Thymus (tissue), 11 donors: ENCODE measurements around the gene ATP10A. TPM values are rescaled to one million over a fixed set of nuclear protein-coding genes. Genes with fewer than 3 reads are reported as not detected.

Experiments used
- DNase-seq, 9 donors: peaks; one replicate each; pipeline ENCODE4 v3.0.0-alpha.2; 2013; ENCODE audit warnings: low spot score in 9 of 9, low read depth in 6 of 9, missing footprints in 1 of 9
- H3K27ac ChIP-seq, 2 donors: one replicate each; pipeline ENCODE4 v1.5.1; 2013; ENCODE audit warnings: control low read depth in 1 of 2, low read depth in 1 of 2, low read length in 1 of 2, mild to moderate bottlenecking in 1 of 2, moderate library complexity in 1 of 2
- H3K27me3 ChIP-seq, 2 donors: one replicate each; pipeline ENCODE4 v1.5.1; 2013; ENCODE audit warnings: low read length in 1 of 2; ENCODE audit not compliant: control insufficient read depth in 2 of 2, insufficient read depth in 1 of 2
- H3K36me3 ChIP-seq, 2 donors: one replicate each; pipeline ENCODE4 v1.5.1; 2013; ENCODE audit warnings: low read length in 1 of 2, mild to moderate bottlenecking in 1 of 2, moderate library complexity in 1 of 2; ENCODE audit not compliant: control insufficient read depth in 2 of 2, insufficient read depth in 2 of 2
- H3K4me1 ChIP-seq, 2 donors: one replicate each; pipeline ENCODE4 v1.5.1; 2013; ENCODE audit warnings: low read length in 2 of 2; ENCODE audit not compliant: control insufficient read depth in 2 of 2, insufficient read depth in 2 of 2
- H3K4me3 ChIP-seq, 2 donors: one replicate each; pipeline ENCODE4 v1.5.1; 2013; ENCODE audit warnings: low read length in 2 of 2, control low read depth in 1 of 2, mild to moderate bottlenecking in 1 of 2
- H3K9me3 ChIP-seq, 2 donors: one replicate each; pipeline ENCODE4 v1.5.1; 2013; ENCODE audit warnings: low read length in 1 of 2, mild to moderate bottlenecking in 1 of 2; ENCODE audit not compliant: control insufficient read depth in 2 of 2, insufficient read depth in 1 of 2
- WGBS: extraction: QIAGEN DNeasy Blood & Tissue Kit; methylation state at CpG from one replicate; pipeline ENCODE4 v1.1.7; 2013; 5-methylcytosine and 5-hydroxymethylcytosine counted together
- polyA plus RNA-seq: library from polyadenylated mRNA; stranded (reverse); fragments of 200-250 nt; gene quantifications from one replicate; pipeline ENCODE4 v1.2.3, GENCODE V29; 2013
- total RNA-seq: library from RNA; stranded (reverse); fragments of 120-200 nt; gene quantifications from one replicate; pipeline ENCODE4 v1.2.4, GENCODE V29; 2013
- donor health status: healthy.

Gene ATP10A
- total and polyA plus RNA-seq, 2 donors = 2.4 to 2.6 TPM

DNA sequence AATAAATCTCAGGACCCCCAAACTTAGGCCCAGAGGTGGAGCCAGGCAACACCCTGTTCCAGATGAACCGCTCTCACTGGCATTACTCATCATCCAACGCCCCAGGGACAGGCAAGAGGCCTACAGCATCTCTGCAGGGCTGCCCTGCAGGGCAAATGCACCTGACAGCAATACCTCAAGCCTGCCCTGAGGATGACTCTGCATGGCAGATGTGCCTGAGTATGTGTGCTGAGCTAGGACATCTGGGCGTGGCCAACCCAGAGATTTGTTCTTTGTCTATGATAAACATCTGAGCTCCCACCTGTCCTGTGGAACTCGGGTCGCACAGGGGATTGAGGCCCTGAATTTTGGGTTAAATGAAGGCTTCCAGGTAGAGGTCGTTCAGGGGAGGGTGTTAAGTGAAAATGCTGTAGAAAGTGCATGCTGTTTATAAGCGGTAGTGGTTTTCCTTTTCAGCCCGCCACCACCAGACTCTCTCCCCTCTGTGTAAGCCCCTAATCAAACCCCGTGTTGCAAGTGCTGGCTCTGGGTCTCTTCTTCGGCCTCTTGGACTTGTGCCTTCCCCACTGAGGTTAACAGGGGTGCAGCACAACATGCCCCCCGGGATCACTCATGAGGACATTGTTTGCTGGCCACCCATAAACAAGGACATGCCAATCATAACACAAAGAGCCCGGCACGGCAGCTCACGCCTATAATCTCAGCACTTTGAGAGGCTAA lies 92.3 kb downstream of the ATP10A start:
- no peaks in the 10 kb centered on the region for H3K9me3 ChIP-seq
- H3K4me3 ChIP-seq = no peak overlapping the region
- WGBS = 96% methylated on average over 14 of the region's 14 CpGs
- DNase-seq = no peak
- H3K36me3 ChIP-seq = no peaks in the 10 kb centered on the region
- H3K4me1 ChIP-seq = peaks cover 0 to 2% of the 10 kb centered on the region in 2 donors
- H3K27me3 ChIP-seq = no peaks in the 10 kb centered on the region
- H3K27ac ChIP-seq = no peak overlapping the region

DNA sequence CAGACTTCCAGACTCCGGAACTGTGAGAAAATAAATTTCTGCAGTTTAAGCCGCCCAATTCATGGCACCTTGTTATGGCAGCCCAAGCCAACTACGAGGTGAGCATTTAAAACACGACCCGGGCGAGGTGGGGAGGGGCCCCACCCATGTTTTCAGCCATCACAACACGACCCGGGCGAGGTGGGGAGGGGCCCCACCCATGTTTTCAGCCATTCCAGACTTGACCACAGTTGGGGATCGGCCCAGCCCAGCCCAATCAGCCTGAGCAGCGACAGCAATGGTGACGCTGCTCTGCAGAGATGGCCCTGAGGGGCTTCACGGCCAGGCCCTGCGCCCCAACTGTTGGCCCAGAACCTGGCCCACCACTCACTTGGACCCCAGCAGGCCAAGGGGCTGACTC lies 93.1 kb downstream of the ATP10A start:
- Histone ChIP-seq H3K27me3 (no peaks in the 10 kb centered on the region), H3K4me3 (no peak overlapping the region), H3K9me3 (no peaks in the 10 kb centered on the region), H3K36me3 (no peaks in the 10 kb centered on the region), H3K4me1 (no peaks in the 10 kb centered on the region), H3K27ac (no peak overlapping the region)
- no peak for DNase-seq
- 94% methylated on average over 14 of the region's 14 CpGs for WGBS

DNA sequence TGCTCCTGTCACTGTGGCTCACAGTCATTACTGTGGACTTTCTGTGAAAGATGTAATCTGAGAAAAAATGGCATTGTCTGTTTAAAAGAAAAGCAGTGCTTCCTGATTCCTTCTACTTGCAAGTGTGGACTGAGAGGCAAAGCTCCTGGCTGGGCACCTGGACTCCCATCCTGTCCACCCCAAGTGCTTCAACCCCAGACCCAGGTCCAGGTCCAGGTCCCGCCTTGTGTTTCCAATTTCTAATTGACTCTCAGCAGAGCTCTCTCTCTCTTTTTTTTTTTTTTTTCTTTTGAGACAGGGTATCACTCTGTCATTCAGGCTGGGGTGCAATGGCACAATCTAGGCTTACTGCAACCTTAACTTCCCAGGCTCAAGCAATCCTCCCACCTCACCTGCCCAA lies 94.9 kb downstream of the ATP10A start:
- no peak for DNase-seq
- H3K9me3 ChIP-seq = no peaks in the 10 kb centered on the region
- no peaks in the 10 kb centered on the region for H3K27me3 ChIP-seq
- 100% methylated on average over 1 of the region's 1 CpG for WGBS
- no peaks in the 10 kb centered on the region for H3K36me3 ChIP-seq
- H3K27ac ChIP-seq = no peak overlapping the region
- H3K4me3 ChIP-seq = no peak overlapping the region
- no peaks in the 10 kb centered on the region for H3K4me1 ChIP-seq

DNA sequence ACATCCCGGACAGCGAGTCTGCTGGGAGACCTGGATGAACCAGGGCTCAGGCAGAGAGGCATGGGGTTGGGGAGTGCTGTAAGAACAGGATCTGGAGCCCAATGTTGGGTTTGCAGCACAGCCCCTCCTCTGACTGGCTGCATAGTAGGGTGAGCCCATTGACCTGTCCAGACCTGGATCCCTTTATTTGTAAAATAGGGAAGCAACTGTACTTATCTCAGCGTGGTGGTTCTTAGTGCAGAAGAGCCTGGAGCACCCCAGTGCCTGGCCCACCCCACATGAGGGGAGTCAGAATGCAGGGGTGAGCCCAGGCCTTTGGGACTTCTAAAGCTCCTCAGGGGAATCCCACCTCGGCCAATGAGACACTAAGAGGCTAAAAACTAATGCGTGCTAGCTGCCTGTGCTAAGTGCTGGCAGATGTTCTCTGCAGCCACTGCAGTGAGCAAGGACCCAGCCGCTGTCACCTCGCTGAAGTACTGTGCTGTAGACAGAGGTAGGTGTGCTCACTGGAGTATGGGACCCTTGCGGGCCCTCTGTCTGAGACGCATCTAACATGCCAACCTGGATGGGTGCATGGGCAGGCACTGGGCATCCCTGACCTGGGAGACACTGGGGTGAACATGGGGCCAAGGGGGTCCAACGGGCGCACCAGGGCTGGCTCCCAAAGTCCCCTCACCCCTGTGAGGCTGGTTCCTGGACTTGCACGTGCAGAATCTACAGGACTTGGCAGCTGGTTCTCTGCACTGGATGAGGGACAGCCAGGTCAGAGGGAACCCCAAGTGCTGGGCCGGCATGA lies 95.6 kb downstream of the ATP10A start:
- no peaks in the 10 kb centered on the region for H3K4me1 ChIP-seq
- WGBS = 97% methylated on average over 13 of the region's 13 CpGs
- no peak for DNase-seq
- no peak overlapping the region for H3K4me3 ChIP-seq
- H3K36me3 ChIP-seq = no peaks in the 10 kb centered on the region
- no peaks in the 10 kb centered on the region for H3K9me3 ChIP-seq
- no peak overlapping the region for H3K27ac ChIP-seq
- H3K27me3 ChIP-seq = no peaks in the 10 kb centered on the region

DNA sequence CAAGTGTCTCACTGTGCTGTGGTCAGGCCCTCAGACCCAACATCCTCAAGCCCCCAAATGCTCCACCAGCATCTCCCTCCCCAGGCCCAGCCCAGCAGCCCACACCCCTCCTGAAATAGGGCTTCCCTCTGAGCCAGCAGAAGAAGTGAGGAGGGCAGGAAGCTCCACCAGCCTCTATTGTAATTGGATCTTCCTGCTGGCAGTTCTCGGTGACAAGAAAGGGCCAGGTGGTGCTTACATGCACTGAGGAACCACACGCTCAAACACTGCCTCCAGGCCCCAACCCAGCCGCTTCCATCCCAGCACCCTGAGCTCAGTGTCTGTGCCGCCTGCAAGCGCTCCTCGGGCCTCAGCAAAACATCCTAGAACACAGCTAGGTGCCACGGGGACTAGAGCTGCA lies 96.7 kb downstream of the ATP10A start:
- no peak overlapping the region for H3K27ac ChIP-seq
- no peaks in the 10 kb centered on the region for H3K4me1 ChIP-seq
- 97% methylated on average over 7 of the region's 7 CpGs for WGBS
- H3K9me3 ChIP-seq = no peaks in the 10 kb centered on the region
- H3K36me3 ChIP-seq = no peaks in the 10 kb centered on the region
- H3K27me3 ChIP-seq = no peaks in the 10 kb centered on the region
- no peak for DNase-seq
- H3K4me3 ChIP-seq = no peak overlapping the region

DNA sequence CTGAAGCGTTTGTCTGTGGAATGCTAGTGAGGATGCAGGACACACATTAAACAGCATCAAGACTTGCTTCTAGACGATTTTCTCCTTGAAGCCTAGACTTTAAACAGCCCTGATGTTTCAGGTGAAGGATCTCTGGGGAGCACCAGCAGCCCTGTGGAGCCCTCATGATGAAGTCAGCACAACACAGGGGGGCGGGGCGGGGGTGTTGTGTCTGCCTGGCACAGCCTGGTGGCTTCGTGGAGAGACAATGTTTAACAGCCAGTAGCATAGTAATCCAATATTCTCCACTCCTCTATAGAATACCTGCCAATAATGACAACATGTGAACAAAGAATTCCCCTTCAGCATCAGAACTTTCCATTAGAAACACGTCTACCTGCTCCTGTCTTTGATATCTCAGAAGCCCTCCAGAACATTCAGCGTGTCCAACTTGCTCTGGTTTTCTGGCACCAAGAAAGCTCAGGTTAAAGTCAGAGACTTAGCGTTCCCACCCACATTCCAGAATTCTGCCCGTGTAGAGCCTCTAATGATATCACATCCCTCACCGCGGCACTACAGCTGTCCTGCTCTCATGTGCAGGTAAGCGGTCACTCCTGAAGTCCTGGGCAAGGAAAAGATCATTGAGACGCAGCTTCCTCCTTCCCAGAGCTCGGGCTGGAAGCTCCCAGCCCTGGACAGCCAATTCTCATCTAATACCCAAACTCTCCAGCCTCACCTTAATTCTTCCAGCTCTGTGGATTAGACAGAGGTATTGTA lies 98.0 kb downstream of the ATP10A start:
- no peak for DNase-seq
- Histone ChIP-seq H3K27ac (no peak overlapping the region), H3K4me3 (no peak overlapping the region), H3K36me3 (no peaks in the 10 kb centered on the region), H3K4me1 (no peaks in the 10 kb centered on the region), H3K27me3 (no peaks in the 10 kb centered on the region), H3K9me3 (no peaks in the 10 kb centered on the region)
- 94% methylated on average over 14 of the region's 14 CpGs for WGBS

DNA sequence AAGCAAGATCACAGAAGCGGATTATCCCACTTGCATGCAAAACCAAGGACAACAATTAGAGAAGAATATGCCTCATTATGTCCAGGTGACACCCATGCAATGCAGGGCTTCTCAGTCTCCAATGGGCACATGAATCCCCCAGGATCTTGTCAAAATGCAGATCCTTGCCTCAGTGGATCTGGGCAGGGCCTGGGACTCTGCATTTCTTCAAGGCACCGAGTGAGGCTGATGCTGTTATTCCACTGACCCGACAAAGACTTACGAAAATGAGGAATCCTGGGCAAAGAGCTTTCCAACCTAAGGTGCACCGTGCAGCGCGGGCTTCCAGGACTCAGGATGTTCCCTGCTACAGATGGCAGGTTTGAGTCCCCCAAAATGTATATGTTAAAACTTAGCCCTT lies 99.2 kb downstream of the ATP10A start:
- Histone ChIP-seq H3K9me3 (no peaks in the 10 kb centered on the region), H3K27me3 (no peaks in the 10 kb centered on the region), H3K36me3 (no peaks in the 10 kb centered on the region), H3K4me3 (no peak overlapping the region), H3K4me1 (no peaks in the 10 kb centered on the region), H3K27ac (no peak overlapping the region)
- DNase-seq = no peak
- whole genome bisulfite sequencing = 97% methylated on average over 7 of the region's 7 CpGs

DNA sequence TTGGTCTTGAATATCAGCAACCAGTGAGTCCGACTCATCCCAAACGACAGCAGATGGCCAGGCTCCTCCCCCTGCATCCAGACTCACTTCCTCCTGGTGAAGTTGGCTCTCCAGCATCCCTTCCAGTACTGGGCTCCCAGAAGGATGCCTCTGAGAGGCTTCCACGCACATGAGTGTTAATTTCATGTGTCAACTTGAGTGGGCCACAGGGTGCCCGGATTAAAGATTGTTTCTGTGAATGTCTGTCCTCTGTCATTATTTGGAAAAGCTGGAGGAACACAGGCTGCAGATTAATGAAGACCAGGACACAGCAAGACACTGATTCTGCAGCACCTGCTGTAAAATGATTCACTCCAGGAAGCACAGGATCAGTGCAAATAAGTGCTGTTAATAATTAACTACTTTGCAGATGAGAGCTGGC lies 99.8 kb downstream of the ATP10A start:
- Histone ChIP-seq H3K27me3 (no peaks in the 10 kb centered on the region), H3K9me3 (no peaks in the 10 kb centered on the region), H3K4me1 (no peaks in the 10 kb centered on the region), H3K4me3 (no peak overlapping the region), H3K27ac (no peak overlapping the region), H3K36me3 (no peaks in the 10 kb centered on the region)
- DNase-seq = no peak
- 90% methylated on average over 4 of the region's 4 CpGs for WGBS
